Astrocyte (in vitro differentiated cells and primary cell): ENCODE measurements around the gene ATRNL1. TPM values are rescaled to one million over a fixed set of nuclear protein-coding genes. Genes with fewer than 3 reads are reported as not detected.

Experiments used
- DNase-seq: peaks from one replicate; pipeline ENCODE4 v3.0.0-alpha.2; 2010; ENCODE audit warnings: low read depth
- FAIRE-seq: peaks from 2 replicates; lab custom pipeline; 2011; peaks lifted over from hg19 to GRCh38; lab: Jason Lieb, UNC
- H2AFZ ChIP-seq: 2 replicates; pipeline ENCODE4 v1.6.0; 2012; ENCODE audit warnings: low read depth, low read length, inconsistent platforms
- H3K27ac ChIP-seq: 2 replicates; pipeline ENCODE4 v1.5.1; 2011; ENCODE audit warnings: low read depth, low read length, inconsistent platforms
- H3K27me3 ChIP-seq: 2 replicates; pipeline ENCODE4 v1.6.0; 2011; ENCODE audit warnings: low read length, inconsistent platforms; ENCODE audit not compliant: insufficient read depth
- H3K36me3 ChIP-seq: 2 replicates; pipeline ENCODE4 v1.5.1; 2011; ENCODE audit warnings: low read length, inconsistent platforms; ENCODE audit not compliant: insufficient read depth
- H3K4me1 ChIP-seq: 2 replicates; pipeline ENCODE4 v1.5.1; 2011; ENCODE audit warnings: low read length, inconsistent platforms; ENCODE audit not compliant: insufficient read depth
- H3K4me2 ChIP-seq: 2 replicates; pipeline ENCODE4 v1.6.0; 2012; ENCODE audit warnings: low read length, inconsistent platforms
- H3K4me3 ChIP-seq: 2 replicates; pipeline ENCODE4 v1.5.1; 2011; ENCODE audit warnings: low read depth, mild to moderate bottlenecking, low read length, inconsistent platforms; ENCODE audit not compliant: insufficient read depth
- H3K79me2 ChIP-seq: 2 replicates; pipeline ENCODE4 v1.6.0; 2012; ENCODE audit warnings: mild to moderate bottlenecking, low read length, inconsistent platforms; ENCODE audit not compliant: insufficient read depth
- H3K9ac ChIP-seq: 2 replicates; pipeline ENCODE4 v1.6.0; 2012; ENCODE audit warnings: mild to moderate bottlenecking, low read length, inconsistent platforms
- H3K9me3 ChIP-seq: 2 replicates; pipeline ENCODE4 v1.5.1; 2012; ENCODE audit warnings: low read depth, mild to moderate bottlenecking, low read length, inconsistent platforms; ENCODE audit not compliant: insufficient read depth
- H4K20me1 ChIP-seq: 2 replicates; pipeline ENCODE4 v1.6.0; 2012; ENCODE audit warnings: low read length, inconsistent platforms; ENCODE audit not compliant: insufficient read depth
- H3K27ac Mint-ChIP-seq: one replicate; pipeline ENCODE4 v1.8.0; 2021; ENCODE audit warnings: mild to moderate bottlenecking, mixed read lengths; ENCODE audit not compliant: unreplicated experiment
- H3K27me3 Mint-ChIP-seq: one replicate; pipeline ENCODE4 v1.8.0; 2021; ENCODE audit warnings: low read depth, mixed read lengths; ENCODE audit not compliant: unreplicated experiment
- H3K36me3 Mint-ChIP-seq: one replicate; pipeline ENCODE4 v1.8.0; 2021; ENCODE audit warnings: low read depth, mixed read lengths; ENCODE audit not compliant: unreplicated experiment
- H3K4me1 Mint-ChIP-seq: one replicate; pipeline ENCODE4 v1.8.0; 2021; ENCODE audit warnings: low read depth, mixed read lengths; ENCODE audit not compliant: unreplicated experiment
- H3K4me3 Mint-ChIP-seq: one replicate; pipeline ENCODE4 v1.8.0; 2021; ENCODE audit warnings: mild to moderate bottlenecking, moderate library complexity, mixed read lengths; ENCODE audit not compliant: unreplicated experiment
- H3K9me3 Mint-ChIP-seq: one replicate; pipeline ENCODE4 v1.8.0; 2021; ENCODE audit warnings: mild to moderate bottlenecking, mixed read lengths; ENCODE audit not compliant: unreplicated experiment
- CTCF ChIP-seq: IDR thresholded peaks from 2 replicates; pipeline ENCODE4 v1.5.1; 2011; ENCODE audit warnings: low read depth, mild to moderate bottlenecking, inconsistent platforms, low read length, moderate library complexity; ENCODE audit not compliant: insufficient read depth
- EZH2 ChIP-seq: IDR thresholded peaks from 2 replicates; pipeline ENCODE4 v1.6.1; 2012; ENCODE audit warnings: mild to moderate bottlenecking, low read length, inconsistent platforms; ENCODE audit not compliant: insufficient read depth
- total RNA-seq: library from RNA; stranded (reverse); gene quantifications from 2 replicates; pipeline ENCODE4 v1.2.1, GENCODE V29; 2021

The ATRNL1 gene
- total RNA-seq, 1 donor from 2014 or later: 17.5 TPM

- no peak overlapping the region for H3K27ac ChIP-seq
- H4K20me1 ChIP-seq: no peaks in the 10 kb centered on the region
- no peaks in the 10 kb centered on the region for H3K27me3 ChIP-seq
- no peaks in the 10 kb centered on the region for H3K36me3 ChIP-seq
- no peaks in the 10 kb centered on the region for H3K79me2 ChIP-seq
- Mint-ChIP-seq H3K4me1 (no peaks in the 10 kb centered on the region), H3K27me3 (no peaks in the 10 kb centered on the region), H3K4me3 (no peak overlapping the region), H3K36me3 (no peaks in the 10 kb centered on the region), H3K27ac (no peak overlapping the region), H3K9me3 (no peaks in the 10 kb centered on the region)
- peak overlapping the region; percentile 11 for H3K4me2 ChIP-seq
- peaks cover 2% of the 10 kb centered on the region for H3K4me1 ChIP-seq
- FAIRE-seq (no peak), DNase-seq (peak; percentile 10)
- no peak overlapping the region for H3K4me3 ChIP-seq
- no peak overlapping the region for H3K9ac ChIP-seq
- TF ChIP-seq CTCF (no peak), EZH2 (no peak)
- H2AFZ ChIP-seq: no peak overlapping the region
- H3K9me3 ChIP-seq: no peaks in the 10 kb centered on the region
These were observed 566.5 kb downstream of the ATRNL1 start for GRCh38 chr10:115659616-115660015.

- H3K9me3 Mint-ChIP-seq: no peaks in the 10 kb centered on the region
- no peaks in the 10 kb centered on the region for H3K36me3 Mint-ChIP-seq
- H3K36me3 ChIP-seq: no peaks in the 10 kb centered on the region
- H3K27ac Mint-ChIP-seq: no peak overlapping the region
- no peaks in the 10 kb centered on the region for H3K9me3 ChIP-seq
- no peaks in the 10 kb centered on the region for H3K4me1 Mint-ChIP-seq
- peaks cover 2% of the 10 kb centered on the region for H3K4me1 ChIP-seq
- H3K9ac ChIP-seq: no peak overlapping the region
- no peaks in the 10 kb centered on the region for H4K20me1 ChIP-seq
- H3K27me3 Mint-ChIP-seq: no peaks in the 10 kb centered on the region
- H3K27me3 ChIP-seq: no peaks in the 10 kb centered on the region
- TF ChIP-seq CTCF (no peak), EZH2 (no peak)
- DNase-seq (no peak), FAIRE-seq (no peak)
- no peak overlapping the region for H3K27ac ChIP-seq
- H2AFZ ChIP-seq: no peak overlapping the region
- H3K4me3 Mint-ChIP-seq: no peak overlapping the region
- no peak overlapping the region for H3K4me3 ChIP-seq
- no peak overlapping the region for H3K4me2 ChIP-seq
- no peaks in the 10 kb centered on the region for H3K79me2 ChIP-seq
These were observed 567.2 kb downstream of the ATRNL1 start for GRCh38 chr10:115660391-115660790.

- TF ChIP-seq EZH2 (no peak), CTCF (no peak)
- FAIRE-seq (no peak), DNase-seq (no peak)
- H3K36me3 Mint-ChIP-seq: no peaks in the 10 kb centered on the region
- no peak overlapping the region for H3K4me2 ChIP-seq
- H3K79me2 ChIP-seq: no peaks in the 10 kb centered on the region
- H3K4me1 Mint-ChIP-seq: no peaks in the 10 kb centered on the region
- H3K9ac ChIP-seq: no peak overlapping the region
- no peaks in the 10 kb centered on the region for H3K27me3 Mint-ChIP-seq
- H3K4me3 ChIP-seq: no peak overlapping the region
- H3K27ac ChIP-seq: no peak overlapping the region
- H3K9me3 ChIP-seq: no peaks in the 10 kb centered on the region
- H3K27ac Mint-ChIP-seq: no peak overlapping the region
- H3K27me3 ChIP-seq: no peaks in the 10 kb centered on the region
- no peak overlapping the region for H3K4me3 Mint-ChIP-seq
- no peak overlapping the region for H2AFZ ChIP-seq
- H4K20me1 ChIP-seq: no peaks in the 10 kb centered on the region
- H3K4me1 ChIP-seq: no peaks in the 10 kb centered on the region
- H3K36me3 ChIP-seq: no peaks in the 10 kb centered on the region
- H3K9me3 Mint-ChIP-seq: no peaks in the 10 kb centered on the region
These were observed 569.3 kb downstream of the ATRNL1 start for GRCh38 chr10:115662422-115662821.
